ENCODE results near the gene AHR.

Gene AHR

DNA sequence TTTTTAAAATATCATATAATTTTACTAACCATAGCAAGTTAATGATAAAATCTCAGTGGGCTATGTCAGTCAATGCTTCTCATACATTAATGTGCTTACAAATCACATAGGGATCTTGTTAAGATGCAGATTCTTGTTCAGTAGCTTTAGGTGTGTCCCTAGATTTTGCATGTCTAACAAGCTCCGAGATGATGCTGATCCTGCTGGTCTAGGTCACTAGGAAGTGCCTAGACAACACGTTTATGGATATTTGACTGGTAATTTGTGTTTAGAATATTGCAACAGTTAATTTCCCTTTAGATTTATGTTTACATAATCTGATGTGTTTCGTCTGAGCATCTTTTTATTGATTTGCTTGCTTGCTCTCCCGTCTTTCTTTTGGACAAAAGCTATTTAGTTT lies 12.7 kb downstream of the AHR start:
- POLR2A ChIA-PET, result no interaction called here
- no peak for DNase-seq
- CTCF ChIA-PET, result interaction anchor here (0.6 to 1.4 kb wide), 2 partner anchors 19 to 209 kb away, joined by 5 read pairs; no protein-coding TSS in a partner anchor
- no CpG with 5 or more reads among the region's 4 CpGs for WGBS (ENCODE audit: insufficient coverage)
- no peaks in the 10 kb centered on the region for H3K27me3 ChIP-seq (replicated peaks in 2 of 5; ENCODE audit: control insufficient read depth in 4 of 5, insufficient read depth in 5 of 5, low read length in 4 of 5)
- H3K27ac ChIP-seq (ENCODE audit: insufficient read depth in 1 of 2, low read depth in 1 of 2, low read length in 2 of 2, poor library complexity in 1 of 2, severe bottlenecking in 2 of 2), result no peak overlapping the region
- peaks cover 0 to 17% (median 6%) of the 10 kb centered on the region in 4 experiments for H3K4me1 ChIP-seq (ENCODE audit: control extremely low read depth in 1 of 4, control insufficient read depth in 4 of 4, insufficient read depth in 4 of 4, low read length in 3 of 4)
- H3K36me3 ChIP-seq (ENCODE audit: control insufficient read depth in 4 of 4, insufficient read depth in 4 of 4, low read length in 3 of 4), result peaks cover 2 to 29% (median 16%) of the 10 kb centered on the region in 4 experiments
- no peak overlapping the region for H3K4me3 ChIP-seq (ENCODE audit: control insufficient read depth in 1 of 7, extremely low read depth in 1 of 7, insufficient read depth in 4 of 7, low read depth in 2 of 7, low read length in 6 of 7)
- H3K9me3 ChIP-seq (ENCODE audit: control extremely low read depth in 1 of 5, control insufficient read depth in 4 of 5, insufficient read depth in 2 of 5, low read depth in 1 of 5, low read length in 4 of 5), result no peaks in the 10 kb centered on the region

- CTCF ChIA-PET, result interaction anchor here (1.4 kb wide), 1 partner anchor 18 kb away, joined by 5 read pairs; no protein-coding TSS in a partner anchor
These were observed 13.5 kb downstream of the AHR start for GRCh38 chr7:17311952-17312351.

DNA sequence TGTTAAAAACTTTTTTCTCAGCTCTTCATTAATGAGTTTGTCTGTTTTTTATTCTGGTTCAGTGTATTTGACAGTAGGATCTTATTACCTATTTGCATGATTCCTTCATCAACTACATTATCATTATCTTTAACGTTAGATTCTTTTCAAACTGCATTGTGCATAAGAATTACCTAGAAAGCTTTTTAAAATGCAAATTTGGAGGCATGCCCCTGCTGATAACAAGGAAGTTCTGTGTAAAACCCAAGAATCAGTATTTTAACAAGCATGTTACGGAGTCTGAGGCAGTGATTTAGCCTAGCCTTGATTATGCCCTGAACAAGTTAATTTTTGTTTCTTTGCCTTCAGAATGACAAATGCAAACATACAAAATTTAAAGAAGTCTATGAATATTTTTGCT lies 14.2 kb downstream of the AHR start:
- Histone ChIP-seq H3K4me3 (ENCODE audit: control insufficient read depth in 1 of 7, extremely low read depth in 1 of 7, insufficient read depth in 4 of 7, low read depth in 2 of 7, low read length in 6 of 7) (no peak overlapping the region), H3K36me3 (ENCODE audit: control insufficient read depth in 4 of 4, insufficient read depth in 4 of 4, low read length in 3 of 4) (peaks cover 5 to 37% (median 22%) of the 10 kb centered on the region in 4 experiments), H3K27me3 (replicated peaks in 2 of 5; ENCODE audit: control insufficient read depth in 4 of 5, insufficient read depth in 5 of 5, low read length in 4 of 5) (no peaks in the 10 kb centered on the region), H3K9me3 (ENCODE audit: control extremely low read depth in 1 of 5, control insufficient read depth in 4 of 5, insufficient read depth in 2 of 5, low read depth in 1 of 5, low read length in 4 of 5) (peaks cover 0 to 2% (median 0%) of the 10 kb centered on the region in 5 experiments), H3K4me1 (ENCODE audit: control extremely low read depth in 1 of 4, control insufficient read depth in 4 of 4, insufficient read depth in 4 of 4, low read length in 3 of 4) (peaks cover 0 to 3% (median 0%) of the 10 kb centered on the region in 4 experiments), H3K27ac (ENCODE audit: insufficient read depth in 1 of 2, low read depth in 1 of 2, low read length in 2 of 2, poor library complexity in 1 of 2, severe bottlenecking in 2 of 2) (no peak overlapping the region)
- CTCF ChIA-PET, result no interaction called here
- 100% methylated on average over 1 of the region's 2 CpGs for WGBS (ENCODE audit: insufficient coverage)
- no peak for DNase-seq
- POLR2A ChIA-PET, result no interaction called here

More at GRCh38 chr7:17311952-17312351, 13.5 kb downstream of the AHR start:
- POLR2A ChIA-PET, result no interaction called here
- no peak overlapping the region for H3K4me3 ChIP-seq (ENCODE audit: control insufficient read depth in 1 of 7, extremely low read depth in 1 of 7, insufficient read depth in 4 of 7, low read depth in 2 of 7, low read length in 6 of 7)
- H3K36me3 ChIP-seq (ENCODE audit: control insufficient read depth in 4 of 4, insufficient read depth in 4 of 4, low read length in 3 of 4), result peaks cover 5 to 32% (median 20%) of the 10 kb centered on the region in 4 experiments
- no peak overlapping the region for H3K27ac ChIP-seq (ENCODE audit: insufficient read depth in 1 of 2, low read depth in 1 of 2, low read length in 2 of 2, poor library complexity in 1 of 2, severe bottlenecking in 2 of 2)
- no peak for DNase-seq
- no peaks in the 10 kb centered on the region for H3K27me3 ChIP-seq (replicated peaks in 2 of 5; ENCODE audit: control insufficient read depth in 4 of 5, insufficient read depth in 5 of 5, low read length in 4 of 5)
- H3K9me3 ChIP-seq (ENCODE audit: control extremely low read depth in 1 of 5, control insufficient read depth in 4 of 5, insufficient read depth in 2 of 5, low read depth in 1 of 5, low read length in 4 of 5), result peaks cover 0 to 2% (median 0%) of the 10 kb centered on the region in 5 experiments
- H3K4me1 ChIP-seq (ENCODE audit: control extremely low read depth in 1 of 4, control insufficient read depth in 4 of 4, insufficient read depth in 4 of 4, low read length in 3 of 4), result peaks cover 0 to 9% (median 2%) of the 10 kb centered on the region in 4 experiments
- WGBS (ENCODE audit: insufficient coverage), result 100% methylated on average over 2 of the region's 3 CpGs

DNA sequence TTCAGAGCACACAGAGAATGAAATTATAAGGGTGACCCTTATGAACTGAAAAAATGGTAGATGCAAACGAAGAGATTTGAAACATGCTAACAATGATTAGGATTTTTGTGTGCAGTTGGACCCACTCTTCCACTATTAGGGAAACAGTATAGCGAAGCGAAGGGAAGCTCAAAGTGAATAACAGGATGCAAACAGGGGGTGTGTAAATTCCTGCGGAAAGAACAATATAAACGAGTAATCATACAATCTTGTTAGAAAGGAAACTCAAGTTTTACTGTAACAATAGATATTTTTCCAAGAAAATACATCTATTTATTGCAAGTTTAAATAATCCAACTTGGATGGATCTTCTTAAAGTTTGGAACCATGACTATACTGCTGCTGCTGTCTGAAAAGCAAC lies 14.7 kb downstream of the AHR start:
- H3K36me3 ChIP-seq (ENCODE audit: control insufficient read depth in 4 of 4, insufficient read depth in 4 of 4, low read length in 3 of 4), result peaks cover 6 to 41% (median 21%) of the 10 kb centered on the region in 4 experiments
- ChIA-PET POLR2A (no interaction called here), CTCF (no interaction called here)

DNA sequence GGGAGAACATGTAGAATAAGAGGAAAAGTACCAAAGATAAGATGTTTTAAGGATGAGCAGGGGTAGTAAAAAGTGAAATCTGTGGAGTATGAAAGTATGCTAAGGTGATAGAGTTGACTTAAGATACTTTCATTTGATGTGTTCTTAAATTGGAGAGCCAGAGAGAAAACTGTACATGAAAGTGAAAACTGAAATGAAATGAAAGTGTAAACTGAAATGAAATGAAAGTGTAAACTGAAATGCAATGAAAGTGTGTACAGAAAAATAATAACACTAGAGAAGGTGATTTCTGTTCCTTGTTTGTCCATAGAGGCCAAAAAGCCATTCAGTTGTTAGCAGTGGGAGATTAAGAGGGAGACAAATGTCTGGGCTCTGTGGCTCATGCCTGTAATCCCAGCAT lies 17.5 kb downstream of the AHR start:
- Histone ChIP-seq H3K27ac (ENCODE audit: insufficient read depth in 1 of 2, low read depth in 1 of 2, low read length in 2 of 2, poor library complexity in 1 of 2, severe bottlenecking in 2 of 2) (no peak overlapping the region), H3K4me3 (ENCODE audit: control insufficient read depth in 1 of 7, extremely low read depth in 1 of 7, insufficient read depth in 4 of 7, low read depth in 2 of 7, low read length in 6 of 7) (no peak overlapping the region), H3K36me3 (ENCODE audit: control insufficient read depth in 4 of 4, insufficient read depth in 4 of 4, low read length in 3 of 4) (peaks cover 8 to 38% (median 19%) of the 10 kb centered on the region in 4 experiments), H3K4me1 (ENCODE audit: control extremely low read depth in 1 of 4, control insufficient read depth in 4 of 4, insufficient read depth in 4 of 4, low read length in 3 of 4) (peaks cover 0 to 3% (median 0%) of the 10 kb centered on the region in 4 experiments), H3K9me3 (ENCODE audit: control extremely low read depth in 1 of 5, control insufficient read depth in 4 of 5, insufficient read depth in 2 of 5, low read depth in 1 of 5, low read length in 4 of 5) (peaks cover 0 to 2% (median 0%) of the 10 kb centered on the region in 5 experiments), H3K27me3 (replicated peaks in 2 of 5; ENCODE audit: control insufficient read depth in 4 of 5, insufficient read depth in 5 of 5, low read length in 4 of 5) (no peaks in the 10 kb centered on the region)
- ChIA-PET POLR2A (no interaction called here), CTCF (no interaction called here)
- no peak for DNase-seq

More for the DNA sequence above, 14.7 kb downstream of the AHR start:
- no peaks in the 10 kb centered on the region for H3K27me3 ChIP-seq (replicated peaks in 2 of 5; ENCODE audit: control insufficient read depth in 4 of 5, insufficient read depth in 5 of 5, low read length in 4 of 5)
- no peak overlapping the region for H3K27ac ChIP-seq (ENCODE audit: insufficient read depth in 1 of 2, low read depth in 1 of 2, low read length in 2 of 2, poor library complexity in 1 of 2, severe bottlenecking in 2 of 2)
- WGBS (ENCODE audit: insufficient coverage), result 43% methylated on average over 3 of the region's 5 CpGs
- no peak for DNase-seq
- peaks cover 0 to 3% (median 0%) of the 10 kb centered on the region in 4 experiments for H3K4me1 ChIP-seq (ENCODE audit: control extremely low read depth in 1 of 4, control insufficient read depth in 4 of 4, insufficient read depth in 4 of 4, low read length in 3 of 4)
- peak overlapping the region in 1 of 7 experiments; percentile 29 for H3K4me3 ChIP-seq (ENCODE audit: control insufficient read depth in 1 of 7, extremely low read depth in 1 of 7, insufficient read depth in 4 of 7, low read depth in 2 of 7, low read length in 6 of 7)
- H3K9me3 ChIP-seq (ENCODE audit: control extremely low read depth in 1 of 5, control insufficient read depth in 4 of 5, insufficient read depth in 2 of 5, low read depth in 1 of 5, low read length in 4 of 5), result peaks cover 0 to 2% (median 0%) of the 10 kb centered on the region in 5 experiments

GRCh38 chr7:17318146-17318545 lies 19.7 kb downstream of the AHR start:
- Histone ChIP-seq H3K27ac (ENCODE audit: insufficient read depth in 1 of 2, low read depth in 1 of 2, low read length in 2 of 2, poor library complexity in 1 of 2, severe bottlenecking in 2 of 2) (no peak overlapping the region), H3K36me3 (ENCODE audit: control insufficient read depth in 4 of 4, insufficient read depth in 4 of 4, low read length in 3 of 4) (peaks cover 6 to 29% (median 17%) of the 10 kb centered on the region in 4 experiments), H3K4me3 (ENCODE audit: control insufficient read depth in 1 of 7, extremely low read depth in 1 of 7, insufficient read depth in 4 of 7, low read depth in 2 of 7, low read length in 6 of 7) (no peak overlapping the region), H3K4me1 (ENCODE audit: control extremely low read depth in 1 of 4, control insufficient read depth in 4 of 4, insufficient read depth in 4 of 4, low read length in 3 of 4) (peaks cover 0 to 1% (median 0%) of the 10 kb centered on the region in 4 experiments), H3K27me3 (replicated peaks in 2 of 5; ENCODE audit: control insufficient read depth in 4 of 5, insufficient read depth in 5 of 5, low read length in 4 of 5) (no peaks in the 10 kb centered on the region), H3K9me3 (ENCODE audit: control extremely low read depth in 1 of 5, control insufficient read depth in 4 of 5, insufficient read depth in 2 of 5, low read depth in 1 of 5, low read length in 4 of 5) (peaks cover 0 to 2% (median 0%) of the 10 kb centered on the region in 5 experiments)
- DNase-seq, result no peak
- WGBS (ENCODE audit: insufficient coverage), result no CpG with 5 or more reads among the region's 3 CpGs
- ChIA-PET POLR2A (no interaction called here), CTCF (interaction anchor here (0.8 kb wide), 1 partner anchor 395 kb away, joined by 3 read pairs; no protein-coding TSS in a partner anchor)

DNA sequence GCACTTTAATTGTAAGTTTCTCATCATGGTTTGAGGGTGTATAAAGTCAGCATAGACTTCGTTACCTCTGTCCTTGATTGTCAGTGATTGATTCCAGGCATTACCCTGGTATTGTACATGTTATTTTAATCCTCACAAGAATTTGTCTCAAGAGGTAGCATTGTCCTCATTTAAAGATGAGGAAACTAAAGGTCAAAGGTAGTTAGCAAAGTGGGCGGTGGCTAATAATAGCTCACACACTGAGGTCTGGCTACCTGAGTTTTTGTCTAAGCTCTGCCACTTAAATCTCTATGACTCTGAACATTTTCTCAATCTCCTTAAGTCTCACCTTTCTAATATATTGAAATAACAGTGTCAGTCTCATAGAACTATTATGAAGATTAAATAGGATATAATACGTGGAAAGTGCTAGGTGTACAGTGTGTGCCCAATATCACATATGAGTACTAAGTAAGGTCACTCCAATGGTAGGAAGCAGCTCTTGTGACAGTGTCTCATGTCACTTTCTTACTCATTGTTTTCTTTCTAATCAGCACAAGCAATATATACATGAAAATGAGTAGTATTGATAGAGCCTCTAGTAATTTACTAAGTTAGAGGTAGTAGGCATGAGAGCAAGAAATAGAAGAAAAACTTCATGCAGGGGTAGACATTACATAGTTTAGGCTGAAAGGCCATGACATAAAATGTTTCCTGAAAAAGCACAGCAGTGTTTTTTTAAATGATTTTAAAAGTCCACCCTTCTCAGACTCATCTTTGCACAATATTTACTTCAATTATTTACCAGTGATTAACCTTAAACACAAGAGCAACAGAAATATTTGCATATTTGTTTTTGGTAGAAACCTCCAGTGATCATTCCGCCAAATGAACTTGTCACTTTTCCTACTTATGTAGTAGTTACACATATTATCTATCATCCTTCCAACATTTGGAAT lies 21.0 kb downstream of the AHR start:
- DNase-seq, result no peak
- Histone ChIP-seq H3K4me3 (ENCODE audit: control insufficient read depth in 1 of 7, extremely low read depth in 1 of 7, insufficient read depth in 4 of 7, low read depth in 2 of 7, low read length in 6 of 7) (no peak overlapping the region), H3K36me3 (ENCODE audit: control insufficient read depth in 4 of 4, insufficient read depth in 4 of 4, low read length in 3 of 4) (peaks cover 6 to 32% (median 19%) of the 10 kb centered on the region in 4 experiments), H3K27ac (ENCODE audit: insufficient read depth in 1 of 2, low read depth in 1 of 2, low read length in 2 of 2, poor library complexity in 1 of 2, severe bottlenecking in 2 of 2) (no peak overlapping the region), H3K27me3 (replicated peaks in 2 of 5; ENCODE audit: control insufficient read depth in 4 of 5, insufficient read depth in 5 of 5, low read length in 4 of 5) (no peaks in the 10 kb centered on the region), H3K9me3 (ENCODE audit: control extremely low read depth in 1 of 5, control insufficient read depth in 4 of 5, insufficient read depth in 2 of 5, low read depth in 1 of 5, low read length in 4 of 5) (peaks cover 0 to 2% (median 0%) of the 10 kb centered on the region in 5 experiments), H3K4me1 (ENCODE audit: control extremely low read depth in 1 of 4, control insufficient read depth in 4 of 4, insufficient read depth in 4 of 4, low read length in 3 of 4) (no peaks in the 10 kb centered on the region)
- CTCF ChIA-PET, result interaction anchor here (1.2 kb wide), 1 partner anchor 12 kb away, joined by 3 read pairs; no protein-coding TSS in a partner anchor
- 100% methylated on average over 1 of the region's 4 CpGs for WGBS (ENCODE audit: insufficient coverage)
- POLR2A ChIA-PET, result no interaction called here
